ENCODE results near the gene STK39. TPM values are rescaled to one million over a fixed set of nuclear protein-coding genes. Genes with fewer than 3 reads are reported as not detected.

Gene STK39
- total RNA-seq, 1 donor from 2014 or later = 46.0 TPM

DNA sequence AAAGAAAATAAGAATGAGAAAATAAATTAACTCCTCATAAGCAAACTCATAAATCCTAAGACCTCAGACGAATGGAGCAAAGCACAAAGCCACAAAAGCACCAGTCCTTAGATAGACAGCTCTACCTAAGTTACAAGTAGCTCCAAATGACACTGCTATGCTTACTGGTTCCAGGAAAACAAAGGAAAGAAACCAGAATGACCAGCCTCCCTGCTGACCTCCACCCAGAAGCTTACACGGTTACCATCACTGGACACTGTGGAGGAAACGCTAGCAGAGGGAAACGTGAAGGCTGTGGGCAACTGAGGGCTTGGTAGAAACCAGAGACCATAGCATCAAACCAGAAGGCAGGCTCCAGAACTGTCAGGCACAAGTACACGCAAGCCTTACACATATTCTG lies 67.8 kb downstream of the STK39 start:
- H3K4me3 ChIP-seq (ENCODE audit: low read depth, low read length) = no peak overlapping the region
- TF ChIP-seq CTCF (conservative IDR thresholded peaks at IDR 0.05; ENCODE audit: low read depth, low read length) = no peak
- DNase-seq (ENCODE audit: low read depth) = no peak

- no peak for DNase-seq (ENCODE audit: low read depth)
- no peak overlapping the region for H3K4me3 ChIP-seq (ENCODE audit: low read depth, low read length)
- no peak for TF ChIP-seq CTCF (conservative IDR thresholded peaks at IDR 0.05; ENCODE audit: low read depth, low read length)
Measured at GRCh38 chr2:168178520-168179324, 68.7 kb downstream of the STK39 start.

GRCh38 chr2:168176402-168176801 lies 71.0 kb downstream of the STK39 start:
- TF ChIP-seq CTCF (conservative IDR thresholded peaks at IDR 0.05; ENCODE audit: low read depth, low read length) = no peak
- no peak for DNase-seq (ENCODE audit: low read depth)
- no peak overlapping the region for H3K4me3 ChIP-seq (ENCODE audit: low read depth, low read length)

- TF ChIP-seq CTCF (conservative IDR thresholded peaks at IDR 0.05; ENCODE audit: low read depth, low read length) = no peak
- H3K4me3 ChIP-seq (ENCODE audit: low read depth, low read length) = no peak overlapping the region
- DNase-seq (ENCODE audit: low read depth) = no peak
Measured at GRCh38 chr2:168175469-168175868, 71.9 kb downstream of the STK39 start.

DNA sequence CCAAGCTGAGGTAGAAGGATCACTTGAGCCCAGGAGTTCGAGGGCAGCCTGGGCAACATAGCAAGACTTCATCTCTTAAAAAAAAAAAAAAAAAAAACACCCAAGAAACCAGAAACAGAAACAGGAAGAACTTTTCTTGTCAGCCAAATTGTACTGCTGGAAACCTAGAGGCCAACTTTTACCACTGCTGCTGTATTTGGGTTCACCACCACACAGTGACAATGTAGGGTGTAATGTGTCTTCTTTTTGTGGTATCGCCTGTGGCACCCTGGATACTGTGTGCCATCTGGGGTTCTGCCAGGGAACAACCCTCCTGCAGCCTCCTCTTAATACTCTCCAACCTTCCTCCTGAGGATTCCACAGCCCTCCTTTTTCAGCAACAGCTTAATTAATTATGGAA lies 72.6 kb downstream of the STK39 start:
- TF ChIP-seq CTCF (conservative IDR thresholded peaks at IDR 0.05; ENCODE audit: low read depth, low read length) = no peak
- no peak overlapping the region for H3K4me3 ChIP-seq (ENCODE audit: low read depth, low read length)

DNA sequence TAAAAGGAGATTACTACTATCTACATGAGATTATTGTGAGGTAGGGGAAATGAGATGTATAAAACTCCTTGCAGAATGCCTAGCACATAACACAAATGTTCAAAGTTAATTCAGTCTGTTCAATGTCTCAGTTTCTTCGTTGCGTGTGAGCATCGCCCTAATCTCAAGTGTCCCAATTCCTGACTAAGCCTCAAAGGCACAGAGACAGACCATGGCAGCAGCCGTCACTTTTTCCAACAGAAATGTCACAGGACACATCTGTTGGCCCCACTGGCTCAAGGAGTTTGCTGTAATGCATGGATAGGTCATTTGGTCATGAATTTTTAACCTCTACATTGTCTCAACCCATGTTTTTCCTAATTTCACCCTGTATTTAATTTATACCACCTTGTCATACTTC lies 75.3 kb downstream of the STK39 start:
- no peak for DNase-seq (ENCODE audit: low read depth)
- no peak for TF ChIP-seq CTCF (conservative IDR thresholded peaks at IDR 0.05; ENCODE audit: low read depth, low read length)
- no peak overlapping the region for H3K4me3 ChIP-seq (ENCODE audit: low read depth, low read length)

More for the DNA sequence above, 72.6 kb downstream of the STK39 start:
- DNase-seq (ENCODE audit: low read depth) = no peak
